AML-193 (cell line): Measurements from ENCODE around the gene CHST12.
"Not testable (repeated sequence)": the region's sequence is repeated elsewhere in the genome, so short reads cannot be mapped to it uniquely, and the experiment has no call there.

Experiments used
- DNase-seq, 2 experiments: peaks; one replicate each; lab custom pipeline; 2025; lab: John Stamatoyannopoulos, UW

Gene CHST12

GRCh38 chr7:2378125-2378524, 25.3 kb upstream of the CHST12 start:
- not testable (repeated sequence) for DNase-seq

- no peak for DNase-seq
Observed at GRCh38 chr7:2379161-2379560, 24.2 kb upstream of the CHST12 start.

GRCh38 chr7:2379821-2380450, 23.5 kb upstream of the CHST12 start:
- DNase-seq, result no peak

GRCh38 chr7:2380461-2380860, 22.9 kb upstream of the CHST12 start:
- DNase-seq, result no peak

- no peak for DNase-seq
Observed at GRCh38 chr7:2381227-2381626, 22.2 kb upstream of the CHST12 start.

GRCh38 chr7:2381881-2382509, 21.4 kb upstream of the CHST12 start:
- DNase-seq, result no peak

- DNase-seq, result no peak
Observed at GRCh38 chr7:2383543-2384274, 19.7 kb upstream of the CHST12 start.

- no peak for DNase-seq
Observed at GRCh38 chr7:2384354-2385243, 18.8 kb upstream of the CHST12 start.

GRCh38 chr7:2386122-2386521, 17.3 kb upstream of the CHST12 start:
- DNase-seq, result not testable (repeated sequence)

- no peak for DNase-seq
Observed at GRCh38 chr7:2386964-2387669, 16.3 kb upstream of the CHST12 start.

GRCh38 chr7:2387897-2388636, 15.3 kb upstream of the CHST12 start:
- DNase-seq, result no peak

GRCh38 chr7:2388637-2388954, 14.8 kb upstream of the CHST12 start:
- no peak for DNase-seq

GRCh38 chr7:2390020-2390816, 13.2 kb upstream of the CHST12 start:
- not testable (repeated sequence) for DNase-seq

GRCh38 chr7:2393706-2394105, 9.7 kb upstream of the CHST12 start:
- no peak for DNase-seq

GRCh38 chr7:2394566-2395082, 8.8 kb upstream of the CHST12 start:
- DNase-seq, result no peak

GRCh38 chr7:2398506-2398905, 4.9 kb upstream of the CHST12 start:
- DNase-seq, result no peak

- peak; percentile 90 to 95 for DNase-seq
Observed at GRCh38 chr7:2399848-2400587, 3.4 kb upstream of the CHST12 start.

- no peak for DNase-seq
Observed at GRCh38 chr7:2402687-2403013, 761 bp upstream of the CHST12 start.
